Fibroblast of villous mesenchyme (primary cell): ENCODE measurements around the gene AATF. TPM values are rescaled to one million over a fixed set of nuclear protein-coding genes. Genes with fewer than 3 reads are reported as not detected.

ENCODE experiments used
- DNase-seq: peaks from one replicate; pipeline ENCODE4 v3.0.0-alpha.2; 2010; ENCODE audit warnings: low read depth
- H3K4me3 ChIP-seq: 2 replicates; pipeline ENCODE4 v1.5.1; 2011; ENCODE audit warnings: low read depth, mild to moderate bottlenecking, low read length
- CTCF ChIP-seq: IDR thresholded peaks from 2 replicates; pipeline ENCODE4 v1.5.1; 2012; ENCODE audit warnings: low read depth, mild to moderate bottlenecking, low read length; ENCODE audit not compliant: insufficient read depth
- total RNA-seq: library from RNA; depleted of rRNA; stranded (reverse); fragments of >200 nt; gene quantifications from 2 replicates; pipeline ENCODE4 v1.2.3, GENCODE V29; 2012

AATF gene
- total RNA-seq, 1 donor = 24.2 TPM

DNA sequence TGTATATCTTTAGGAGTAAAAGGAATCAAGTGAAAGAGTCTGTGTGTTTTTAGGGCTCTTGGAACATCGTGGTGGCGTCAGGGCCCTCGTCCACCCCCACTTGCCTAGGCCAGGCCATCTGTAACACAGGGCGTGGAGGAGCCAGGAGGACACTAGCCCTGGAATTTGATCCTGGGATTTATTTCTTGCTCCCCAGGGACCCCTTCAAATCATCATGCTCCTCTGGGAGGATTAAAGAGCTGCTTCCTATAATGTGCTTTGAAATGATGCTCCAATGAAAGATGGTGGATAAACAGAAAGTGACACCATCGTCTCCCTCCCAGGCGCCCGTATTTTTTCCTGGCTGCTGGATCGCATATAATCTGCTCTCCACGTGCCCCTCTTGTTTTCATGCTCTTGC is 113.3 kb downstream of the AATF start:
- DNase-seq = no peak
- H3K4me3 ChIP-seq = no peak overlapping the region
- no peak for TF ChIP-seq CTCF

- no peak for DNase-seq
- H3K4me3 ChIP-seq = no peak overlapping the region
- TF ChIP-seq CTCF = no peak
Measured at GRCh38 chr17:37064206-37064605, 115.5 kb downstream of the AATF start.

- H3K4me3 ChIP-seq = no peak overlapping the region
- no peak for DNase-seq
- TF ChIP-seq CTCF = no peak
Measured at GRCh38 chr17:37064956-37065355, 116.2 kb downstream of the AATF start.

- TF ChIP-seq CTCF = no peak
- DNase-seq = no peak
- H3K4me3 ChIP-seq = no peak overlapping the region
Measured at GRCh38 chr17:37065486-37066321, 117.0 kb downstream of the AATF start.

DNA sequence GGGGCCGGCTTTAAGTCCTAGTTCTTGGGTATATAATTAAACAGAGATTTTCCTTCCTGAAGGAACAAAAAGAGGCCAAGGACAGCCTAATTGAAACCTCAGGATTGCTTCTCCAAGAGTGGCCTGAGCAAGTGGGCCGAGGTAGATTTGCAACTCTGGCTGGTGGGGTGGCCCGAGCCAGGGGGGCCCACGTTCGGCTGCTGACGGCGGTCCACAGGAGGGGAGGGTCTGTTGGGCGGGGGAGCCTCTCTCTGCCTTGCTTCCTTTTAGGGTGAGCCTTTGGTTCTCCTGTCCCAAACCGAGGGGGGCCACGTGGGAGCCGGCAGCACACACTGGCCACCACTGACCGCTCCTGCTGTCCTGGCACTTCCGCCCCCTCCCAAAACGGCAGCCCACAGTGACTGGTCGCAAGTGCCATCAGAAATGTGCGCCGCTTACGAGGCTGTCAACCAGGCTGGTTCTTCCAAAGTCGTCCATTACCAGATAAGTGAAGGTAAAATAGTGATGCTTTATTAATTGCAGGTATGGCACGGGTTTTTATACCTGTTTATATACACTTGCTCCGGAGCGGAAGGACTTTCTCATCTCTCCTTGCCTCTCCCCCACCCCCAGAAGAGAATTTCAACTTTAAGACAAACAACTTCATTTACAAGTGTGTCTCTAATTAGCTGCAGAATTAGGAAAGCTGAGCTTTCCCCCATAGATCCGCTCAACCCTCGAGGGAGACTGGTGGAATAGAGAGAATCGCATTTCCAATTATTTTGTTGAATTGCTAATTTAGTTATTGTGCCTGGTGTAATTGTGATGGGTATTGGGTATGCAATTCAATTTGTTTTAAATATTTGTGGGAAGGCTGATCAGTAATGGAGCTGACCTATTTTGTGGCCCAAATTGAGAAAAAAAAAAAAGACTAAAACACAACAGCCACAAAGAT is 117.8 kb downstream of the AATF start:
- TF ChIP-seq CTCF = no peak
- DNase-seq = no peak

DNA sequence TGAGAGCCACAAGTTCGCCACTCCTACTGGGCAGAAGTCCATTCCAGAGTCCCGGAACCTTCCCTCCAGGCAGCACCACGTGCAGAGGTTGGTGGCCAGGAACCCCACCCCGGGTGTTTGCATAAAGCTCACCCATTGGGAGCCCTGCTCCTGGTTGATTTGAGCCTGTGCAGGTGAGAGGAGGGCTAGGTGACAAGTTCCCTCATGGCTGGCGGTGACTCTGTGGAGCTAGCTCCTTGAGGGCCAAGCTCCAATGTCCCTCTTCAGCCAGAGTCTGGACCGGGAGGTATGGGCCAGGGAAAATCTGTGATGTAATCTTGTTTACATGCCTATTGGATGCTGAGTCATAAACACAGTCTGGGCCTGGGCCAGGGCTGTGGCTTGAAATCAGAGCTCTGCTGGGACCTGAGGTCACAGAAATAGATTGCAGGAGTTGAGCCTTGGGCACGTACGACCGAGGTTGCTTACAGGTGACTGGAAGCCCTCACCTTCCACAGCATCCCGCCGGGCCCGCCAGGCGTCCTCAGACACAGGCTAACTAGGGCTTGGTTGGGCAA is 118.9 kb downstream of the AATF start:
- no peak for TF ChIP-seq CTCF
- peak overlapping the region; percentile 27 for H3K4me3 ChIP-seq
- DNase-seq = peak; percentile 87

More for the DNA sequence above, 117.8 kb downstream of the AATF start:
- H3K4me3 ChIP-seq = no peak overlapping the region
